HEK293 (cell line): ENCODE measurements around the gene LAMP1.

ENCODE experiments used
- CTCF ChIA-PET: fragments of 350-600 bp; formaldehyde crosslinking; extraction: SDS; loops from one replicate; lab custom pipeline; 2021; ENCODE audit warnings: antibody characterized with exemption; lab: Yijun Ruan, JAX
- POLR2A ChIA-PET: fragments of 300-600 bp; formaldehyde crosslinking; extraction: SDS; loops from one replicate; lab custom pipeline; 2020; ENCODE audit warnings: antibody characterized with exemption, inconsistent platforms; lab: Yijun Ruan, JAX
- H3K27ac ChIP-seq: fragments of 200-500 bp; sonication (Bioruptor generic); 2 replicates; pipeline ENCODE4 v1.5.1; 2014; ENCODE audit warnings: low read depth, low read length, control low read depth, inconsistent platforms; ENCODE audit errors: extremely low read depth
- H3K36me3 ChIP-seq, 2 experiments: fragments of 200-500 bp in 1 of 2; sonication (Bioruptor generic) in 1 of 2; 1 replicate in 1 of 2; 2 replicates in 1 of 2; pipeline ENCODE4 v1.5.1; 2014 to 2017; ENCODE audit warnings: inconsistent platforms in 2 of 2, low read length in 2 of 2; ENCODE audit not compliant: control insufficient read depth in 2 of 2, insufficient read depth in 1 of 2
- H3K4me1 ChIP-seq: fragments of 200-500 bp; sonication (Bioruptor generic); 2 replicates; pipeline ENCODE4 v1.5.1; 2014; ENCODE audit warnings: mild to moderate bottlenecking, low read length, inconsistent platforms; ENCODE audit not compliant: control insufficient read depth, insufficient read depth
- H3K4me3 ChIP-seq: 2 replicates; pipeline ENCODE4 v1.5.1; 2011; ENCODE audit warnings: low read depth, mild to moderate bottlenecking, control low read depth, low read length, moderate library complexity
- H3K9me3 ChIP-seq: fragments of 200-500 bp; sonication (Bioruptor generic); 2 replicates; pipeline ENCODE4 v1.5.1; 2014; ENCODE audit warnings: low read depth, low read length, inconsistent platforms; ENCODE audit not compliant: control insufficient read depth, insufficient read depth
- EGR2 ChIP-seq: fragments of 450-650 bp; formaldehyde crosslinking; IDR thresholded peaks from 2 replicates; pipeline ENCODE4 v1.5.1; 2016; ENCODE audit warnings: low read depth, missing biosample characterization, missing genetic modification characterization
- GLI2 ChIP-seq: fragments of 450-650 bp; formaldehyde crosslinking; IDR thresholded peaks from 2 replicates; pipeline ENCODE4; 2017; ENCODE audit warnings: missing biosample characterization, missing genetic modification characterization, low read depth, borderline replicate concordance
- SCRT1 ChIP-seq: fragments of 450-650 bp; formaldehyde crosslinking; IDR thresholded peaks from 2 replicates; pipeline ENCODE4 v1.5.1; 2016; ENCODE audit warnings: missing biosample characterization, missing genetic modification characterization, borderline replicate concordance
- TRIM28 ChIP-seq: IDR thresholded peaks from 2 replicates; pipeline ENCODE4 v1.6.1; 2011; ENCODE audit warnings: low read length, control low read depth, borderline replicate concordance
- ZBTB26 ChIP-seq: fragments of 450-650 bp; formaldehyde crosslinking; optimal IDR thresholded peaks from 2 replicates; pipeline ENCODE3; 2016; ENCODE audit warnings: missing biosample characterization, mild to moderate bottlenecking, missing genetic modification characterization
- ZBTB49 ChIP-seq: fragments of 450-650 bp; formaldehyde crosslinking; IDR thresholded peaks from 2 replicates; pipeline ENCODE4 v1.5.1; 2016; ENCODE audit warnings: missing biosample characterization, missing genetic modification characterization, low read depth
- ZFP37 ChIP-seq: fragments of 450-650 bp; formaldehyde crosslinking; IDR thresholded peaks from 2 replicates; pipeline ENCODE4 v1.5.1; 2016; ENCODE audit warnings: missing biosample characterization, missing genetic modification characterization
- ZNF10 ChIP-seq: fragments of 450-650 bp; formaldehyde crosslinking; IDR thresholded peaks from 2 replicates; pipeline ENCODE4 v1.5.1; 2017; ENCODE audit warnings: missing biosample characterization, missing genetic modification characterization
- ZNF26 ChIP-seq: fragments of 450-650 bp; formaldehyde crosslinking; IDR thresholded peaks from 2 replicates; pipeline ENCODE4 v1.5.1; 2016; ENCODE audit warnings: missing biosample characterization, missing genetic modification characterization
- ZNF394 ChIP-seq: fragments of 450-650 bp; formaldehyde crosslinking; IDR thresholded peaks from 2 replicates; pipeline ENCODE4 v1.5.1; 2016; ENCODE audit warnings: missing biosample characterization, missing genetic modification characterization, mild to moderate bottlenecking, moderate library complexity, borderline replicate concordance
- ZNF513 ChIP-seq: fragments of 450-650 bp; IDR thresholded peaks from 2 replicates; pipeline ENCODE4 v1.5.1; 2018; ENCODE audit warnings: missing biosample characterization, missing genetic modification characterization
- ZNF514 ChIP-seq: fragments of 450-650 bp; formaldehyde crosslinking; IDR thresholded peaks from 2 replicates; pipeline ENCODE4 v1.5.1; 2016; ENCODE audit warnings: missing biosample characterization, missing genetic modification characterization
- ZNF580 ChIP-seq: fragments of 450-650 bp; formaldehyde crosslinking; IDR thresholded peaks from 2 replicates; pipeline ENCODE4 v1.5.1; 2016; ENCODE audit warnings: missing biosample characterization, missing genetic modification characterization
- ZNF645 ChIP-seq: fragments of 450-650 bp; formaldehyde crosslinking; IDR thresholded peaks from 2 replicates; pipeline ENCODE4; 2016; ENCODE audit warnings: missing biosample characterization, missing genetic modification characterization
- ZNF670 ChIP-seq: fragments of 450-650 bp; formaldehyde crosslinking; IDR thresholded peaks from 2 replicates; pipeline ENCODE4 v1.5.1; 2016; ENCODE audit warnings: missing biosample characterization, missing genetic modification characterization, low read depth
- ZNF707 ChIP-seq: fragments of 450-650 bp; formaldehyde crosslinking; IDR thresholded peaks from 2 replicates; pipeline ENCODE4 v1.5.1; 2016; ENCODE audit warnings: missing biosample characterization, missing genetic modification characterization

LAMP1 gene

GRCh38 chr13:113322043-113322461 is 25.0 kb downstream of the LAMP1 start:
- H3K4me3 ChIP-seq: no peak overlapping the region
- ChIA-PET CTCF (no interaction called here), POLR2A (no interaction called here)
- TF ChIP-seq ZNF394 (tag by site-specific recombination) (no peak), ZFP37 (tag by site-specific recombination) (no peak), ZNF514 (tag by site-specific recombination) (no peak), ZBTB26 (tag by site-specific recombination) (no peak), ZNF707 (tag by site-specific recombination) (no peak), GLI2 (tag by site-specific recombination) (no peak), ZNF10 (tag by site-specific recombination) (no peak), EGR2 (tag by site-specific recombination) (no peak), ZNF26 (tag by site-specific recombination) (no peak), ZNF513 (no peak), ZNF580 (tag by site-specific recombination) (no peak), TRIM28 (no peak), SCRT1 (tag by site-specific recombination) (no peak), ZBTB49 (tag by site-specific recombination) (no peak), ZNF645 (no peak), ZNF670 (tag by site-specific recombination) (no peak)
- no peak overlapping the region for H3K27ac ChIP-seq
- no peaks in the 10 kb centered on the region for H3K9me3 ChIP-seq
- peaks cover 0 to 66% of the 10 kb centered on the region in 2 experiments; a peak in 1 of 3 replicates for H3K36me3 ChIP-seq
- H3K4me1 ChIP-seq: no peaks in the 10 kb centered on the region
